K562 (cell line): ENCODE measurements around the gene ACER2. TPM values are rescaled to one million over a fixed set of nuclear protein-coding genes. Genes with fewer than 3 reads are reported as not detected.
A peak's percentile ranks its signal among the peaks of the same experiment; 100 is the strongest.

ENCODE experiments used
- ARID3A ChIP-seq: IDR thresholded peaks from 2 replicates; pipeline ENCODE4 v1.6.1; 2012; ENCODE audit warnings: low read depth, low read length, improper control_type of control experiment, borderline replicate concordance
- CEBPB ChIP-seq: fragments of 450-650 bp; IDR thresholded peaks from 2 replicates; pipeline ENCODE4 v1.6.1; 2016; ENCODE audit warnings: missing genetic modification characterization, missing compliant biosample characterization
- GTF2B ChIP-seq: IDR thresholded peaks from 2 replicates; pipeline ENCODE4 v1.6.1; 2011; ENCODE audit not compliant: insufficient read length; ENCODE audit errors: extremely low read depth
- HNRNPL ChIP-seq: fragments of 200-400 bp; formaldehyde crosslinking; IDR thresholded peaks from 2 replicates; pipeline ENCODE4 v1.6.1; 2017; ENCODE audit warnings: low read depth, mild to moderate bottlenecking, low read length
- HOXB6 ChIP-seq: fragments of 250-450 bp; sonication (Bioruptor Pico); IDR thresholded peaks from 2 replicates; pipeline ENCODE4 v1.5.1; 2022; ENCODE audit warnings: mild to moderate bottlenecking, borderline replicate concordance
- MLLT1 ChIP-seq, 2 experiments: fragments of 450-650 bp; IDR thresholded peaks; 2 replicates each; pipeline ENCODE4 v1.6.1; 2016
- NCOA6 ChIP-seq: fragments of 450-650 bp; IDR thresholded peaks from 2 replicates; pipeline ENCODE4 v1.6.1; 2017; ENCODE audit warnings: mild to moderate bottlenecking
- RBM25 ChIP-seq: fragments of 200-400 bp; formaldehyde crosslinking; IDR thresholded peaks from 2 replicates; pipeline ENCODE4 v1.6.1; 2018; ENCODE audit warnings: low read length, low read depth, moderate library complexity; ENCODE audit not compliant: severe bottlenecking
- REST ChIP-seq, 2 experiments: fragments of 450-650 bp; formaldehyde crosslinking in 1 of 2; IDR thresholded peaks; 2 replicates each; pipeline versions ENCODE4 v1.4.0 to v1.6.1; 2014 to 2020; ENCODE audit warnings: mild to moderate bottlenecking in 2 of 2, borderline replicate concordance in 1 of 2, low read depth in 1 of 2
- SMARCE1 ChIP-seq: fragments of 450-650 bp; IDR thresholded peaks from 2 replicates; pipeline ENCODE4 v1.7.1; 2016; ENCODE audit warnings: mild to moderate bottlenecking
- SP2 ChIP-seq: IDR thresholded peaks from 2 replicates; pipeline ENCODE4 v1.6.1; 2011; ENCODE audit warnings: mild to moderate bottlenecking, low read depth, low read length, moderate library complexity; ENCODE audit not compliant: poor library complexity, severe bottlenecking; ENCODE audit errors: extremely low read depth
- ZNF324 ChIP-seq: fragments of 250-450 bp; sonication (Bioruptor Pico); IDR thresholded peaks from 2 replicates; pipeline ENCODE4 v1.4.0; 2020; ENCODE audit warnings: mild to moderate bottlenecking
- ZNF551 ChIP-seq: fragments of 250-450 bp; sonication (Bioruptor Pico); IDR thresholded peaks from 2 replicates; pipeline ENCODE4 v1.5.0; 2021; ENCODE audit warnings: mild to moderate bottlenecking, moderate library complexity
- polyA plus RNA-seq, 8 experiments: library from polyadenylated mRNA; depleted of rRNA in 4 of 8; stranded (reverse) in 5 of 8; unstranded in 3 of 8; fragments of >200 nt; fragmentation: Nextera tagmentation in 2 of 8; fragmentation: Illumina TruSeq in 1 of 8; extraction: Ambion mirVana in 2 of 8; extraction: Trizol in 1 of 8; gene quantifications; 2 replicates each; pipeline versions ENCODE4 v1.2.1 to v1.2.3, GENCODE V29; 2011 to 2014; ENCODE audit warnings: inconsistent platforms in 1 of 8, missing spikeins in 1 of 8
- total RNA-seq, 7 experiments: library from RNA; depleted of rRNA in 6 of 7; stranded (reverse); fragments of >200 nt in 6 of 7; fragmentation: Illumina TruSeq in 2 of 7; extraction: Trizol in 2 of 7; gene quantifications; 2 replicates each; pipeline versions ENCODE4 v1.2.1 to v1.2.3, GENCODE V29; 2011 to 2021; ENCODE audit warnings: low replicate concordance in 1 of 7

Gene ACER2
- total and polyA plus RNA-seq, 9 of the 15 experiments (the other 6 are each of a cell fraction or from before 2014, with no cell fraction given) = 0.17 to 4.6 (median 3.0) TPM

- TF ChIP-seq REST (IDR thresholded peaks at IDR 0.05; ENCODE audit: borderline replicate concordance) (peak; percentile 30; the same call in 1 of the 2 replicates), REST (CRISPR knock-in tag; IDR thresholded peaks at IDR 0.05; ENCODE audit: low read depth) (no peak), SMARCE1 (no peak), HNRNPL (no peak), MLLT1 (IDR thresholded peaks at IDR 0.05) (no peak), ZNF551 (CRISPR knock-in tag) (no peak), ARID3A (no peak), SP2 (no peak), GTF2B (no peak), HOXB6 (CRISPR knock-in tag) (no peak), NCOA6 (no peak), ZNF324 (CRISPR knock-in tag) (no peak), RBM25 (no peak), CEBPB (tag) (0 out of 2 replicates have a peak, but pooled peaks have one; percentile 15)
These were observed 84.5 kb downstream of the ACER2 start (continued) for GRCh38 chr9:19493174-19493811.
